NCI-H82 (cell line): ENCODE measurements around the gene DUSP22.

Experiments
- DNase-seq: peaks from one replicate; lab custom pipeline; 2025; lab: John Stamatoyannopoulos, UW

The DUSP22 gene

GRCh38 chr6:351867-352289, 59.6 kb downstream of the DUSP22 start:
- no peak for DNase-seq

- no peak for DNase-seq
Measured at GRCh38 chr6:352474-352873, 60.2 kb downstream of the DUSP22 start.

DNA sequence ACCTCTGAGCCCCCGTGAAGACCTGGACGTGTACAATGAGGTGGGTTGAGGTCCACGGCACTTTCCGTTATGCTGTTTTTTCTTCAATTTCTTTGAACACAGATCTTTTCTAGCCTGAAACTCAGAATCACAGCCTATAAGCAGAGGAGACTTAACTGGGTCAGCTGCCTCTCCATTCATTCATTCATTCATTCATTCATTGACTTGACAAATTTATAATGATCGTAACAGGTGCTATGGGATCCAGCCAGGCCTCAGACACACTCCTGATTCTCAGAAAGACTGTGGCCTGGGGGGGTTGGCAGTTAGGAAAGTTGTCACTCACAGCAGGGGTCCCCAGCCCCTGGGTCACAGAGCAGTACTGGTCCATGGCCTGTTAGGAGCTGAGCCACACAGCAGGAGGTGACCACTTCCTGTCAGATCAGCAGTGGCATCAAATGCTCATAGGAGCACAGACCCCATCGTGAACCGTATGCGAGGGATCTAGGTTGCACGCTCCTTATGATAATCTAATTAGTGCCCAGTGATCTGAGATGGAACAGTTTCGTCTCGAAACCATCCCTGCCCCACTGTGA, 60.7 kb downstream of the DUSP22 start:
- no peak for DNase-seq

DNA sequence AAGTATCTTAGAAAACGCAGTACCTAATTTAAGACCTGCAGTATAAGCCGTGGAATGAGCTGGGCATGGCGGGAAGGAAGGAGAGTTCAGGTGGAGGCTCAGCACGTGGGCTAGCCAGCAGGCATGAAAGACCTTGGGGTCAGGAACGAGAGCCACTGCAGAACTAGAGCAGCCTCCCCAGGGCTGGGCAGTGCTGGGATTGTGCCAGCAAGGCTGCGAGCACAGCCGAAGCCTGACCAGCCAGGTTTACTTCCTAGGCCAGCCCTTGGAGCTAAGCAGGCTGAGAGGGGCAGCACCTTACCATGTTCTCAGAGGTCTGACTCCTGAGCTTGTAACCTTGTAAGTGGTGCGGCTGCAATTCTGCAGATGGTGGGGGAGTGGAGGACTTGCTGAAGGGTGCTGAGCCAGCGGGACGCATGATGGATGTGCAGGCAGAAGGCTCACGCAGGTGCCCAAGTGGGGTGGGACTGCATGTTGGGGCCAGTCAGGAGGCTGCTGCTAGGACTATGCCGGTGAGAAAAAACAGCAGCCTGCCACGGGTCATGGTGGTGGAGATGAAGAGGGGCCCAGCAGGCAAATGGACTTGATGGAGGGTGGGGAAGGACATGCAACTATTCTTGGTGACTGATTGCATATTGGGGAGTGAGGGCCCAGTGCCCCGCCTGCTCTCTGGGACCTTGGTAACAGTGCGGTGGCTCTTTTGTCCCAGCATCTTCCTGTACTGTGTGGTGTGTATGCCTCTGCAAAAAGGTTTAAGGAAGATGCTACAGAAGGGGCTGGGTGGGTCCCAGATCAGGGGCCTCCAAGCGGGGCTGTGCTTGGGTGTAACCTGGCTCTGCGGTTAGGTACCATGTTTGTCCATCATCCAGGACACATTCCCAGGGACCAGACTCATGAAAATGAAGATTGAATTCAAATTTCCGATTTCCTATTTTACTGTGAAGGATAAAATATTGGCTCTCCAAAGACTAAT, 61.6 kb downstream of the DUSP22 start:
- DNase-seq = no peak

- no peak for DNase-seq
Measured at GRCh38 chr6:354631-355280, 62.5 kb downstream of the DUSP22 start.

DNA sequence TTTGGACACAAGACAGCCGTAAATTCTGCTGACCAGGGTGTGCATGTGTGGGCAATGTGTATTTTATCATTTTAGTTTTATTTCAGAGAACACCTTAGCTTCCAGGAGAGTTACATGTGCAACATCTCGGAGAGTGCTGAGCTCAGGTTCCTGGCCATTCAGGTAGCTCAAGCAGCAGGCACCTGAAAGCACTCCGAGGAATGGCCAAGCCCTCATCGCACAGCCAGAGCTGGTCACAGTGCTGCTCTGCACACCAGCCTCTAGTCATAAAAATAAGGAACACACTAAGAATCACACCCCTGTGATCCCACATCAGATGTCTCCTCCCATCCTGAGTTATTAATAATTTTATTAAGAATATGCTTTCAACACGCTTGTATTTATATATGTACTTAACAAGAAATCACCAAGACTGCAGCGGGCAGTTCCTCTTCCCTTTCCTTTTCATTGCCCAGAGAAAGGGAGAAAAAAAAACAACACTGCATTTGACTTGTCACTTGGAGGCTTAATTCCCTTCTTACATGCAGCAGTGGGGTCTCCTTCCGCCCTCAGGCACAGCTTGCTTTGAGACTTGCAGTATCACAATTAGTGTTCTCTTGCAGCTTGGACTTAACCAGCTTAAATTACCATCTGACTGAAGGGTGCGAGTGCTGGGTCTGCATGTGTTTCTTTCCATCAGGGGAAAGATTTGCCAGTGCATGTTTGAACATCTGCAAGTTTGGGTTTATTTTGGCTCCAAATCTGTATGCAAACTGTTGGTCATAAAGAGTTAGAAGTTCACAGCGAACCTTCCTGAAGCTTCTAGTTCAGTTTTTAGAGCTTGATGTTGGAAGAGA, 63.3 kb downstream of the DUSP22 start:
- no peak for DNase-seq

DNA sequence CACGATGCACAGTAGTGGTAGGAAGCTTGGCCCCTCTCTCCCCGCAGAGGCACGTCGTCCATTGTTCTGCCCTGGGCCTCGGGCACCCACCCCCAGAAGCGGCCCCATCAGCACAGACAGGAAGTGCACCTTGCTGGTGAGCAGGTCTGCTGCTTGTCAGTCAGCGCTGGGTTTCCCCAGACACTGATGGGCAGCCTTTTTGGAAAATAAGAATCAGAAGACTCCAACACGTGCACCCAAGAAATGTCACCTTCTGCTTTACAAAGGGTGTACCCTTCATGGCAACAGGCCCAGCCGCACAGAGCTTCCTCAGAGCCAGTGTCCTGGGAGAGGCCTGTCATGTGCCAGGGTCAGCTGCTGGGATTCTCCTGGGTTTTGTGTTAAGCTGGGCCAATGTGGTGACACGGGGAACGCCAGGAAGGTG, 64.6 kb downstream of the DUSP22 start:
- DNase-seq = no peak

DNA sequence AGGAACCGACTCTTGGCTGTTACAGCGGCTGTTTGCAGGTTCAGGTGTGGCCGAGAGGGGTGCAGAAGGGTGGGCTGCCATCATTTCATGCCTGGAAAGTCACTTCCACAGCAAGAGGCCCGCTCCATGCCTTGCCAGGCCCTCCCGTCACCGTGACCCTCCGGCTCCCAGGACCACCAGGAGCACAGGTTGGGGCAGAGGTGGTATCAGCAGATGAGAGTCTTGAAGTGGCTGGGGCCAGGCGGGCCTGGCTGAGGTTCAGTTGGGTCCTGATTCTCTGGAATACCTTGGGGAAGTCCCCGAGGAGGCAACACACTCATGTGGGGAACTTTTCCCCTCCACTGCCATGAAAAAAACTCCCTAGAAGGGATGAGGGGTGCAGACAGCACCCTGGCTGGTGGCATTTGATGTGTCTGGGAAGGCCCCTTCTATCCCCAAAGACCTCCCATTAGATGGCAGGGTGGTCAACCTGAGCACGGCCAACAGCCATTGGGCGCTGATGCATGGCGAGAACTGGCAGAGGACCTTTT, 65.0 kb downstream of the DUSP22 start:
- DNase-seq = no peak

GRCh38 chr6:357791-358341, 65.6 kb downstream of the DUSP22 start:
- DNase-seq = no peak

- no peak for DNase-seq
Measured at GRCh38 chr6:358432-358831, 66.1 kb downstream of the DUSP22 start.

- DNase-seq = no peak
Measured at GRCh38 chr6:358847-359246, 66.6 kb downstream of the DUSP22 start.

DNA sequence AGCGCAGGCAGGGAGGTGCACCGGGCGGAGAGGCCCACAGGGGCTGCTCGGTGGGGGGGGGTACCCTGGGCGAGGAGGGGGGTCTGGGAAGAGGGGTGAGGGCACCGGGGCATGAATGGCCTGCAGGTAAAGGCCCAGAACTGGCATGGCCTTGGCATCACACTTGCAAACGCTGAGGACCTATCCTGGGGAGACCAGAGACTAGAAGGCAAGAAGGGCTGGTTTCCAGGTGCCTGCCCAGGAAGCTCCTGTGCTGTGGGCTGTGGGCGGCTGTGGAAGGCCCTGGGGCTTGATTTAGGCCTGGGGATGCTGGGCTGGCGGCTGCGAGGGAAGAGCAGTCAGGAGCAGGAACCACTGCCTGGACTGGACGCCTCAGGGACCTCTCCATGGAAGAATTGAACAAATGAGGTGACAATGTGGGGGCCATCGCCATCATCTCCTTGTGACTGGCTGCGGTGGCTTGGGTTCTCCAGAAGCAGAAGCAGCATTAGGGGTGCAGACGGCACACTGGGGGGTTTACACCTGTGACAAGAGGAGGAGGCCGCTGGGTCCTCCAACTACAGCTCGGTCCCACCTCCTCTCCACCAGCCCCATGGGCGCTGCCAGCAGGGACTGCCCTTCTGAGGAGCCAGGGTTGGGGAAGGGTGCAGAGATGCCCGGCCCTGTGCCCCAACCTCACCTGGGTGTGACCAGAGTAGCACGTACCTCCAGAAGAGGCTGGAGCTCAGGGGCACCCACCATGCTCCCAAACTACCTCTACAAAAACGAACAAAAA, 67.2 kb downstream of the DUSP22 start:
- DNase-seq = no peak

DNA sequence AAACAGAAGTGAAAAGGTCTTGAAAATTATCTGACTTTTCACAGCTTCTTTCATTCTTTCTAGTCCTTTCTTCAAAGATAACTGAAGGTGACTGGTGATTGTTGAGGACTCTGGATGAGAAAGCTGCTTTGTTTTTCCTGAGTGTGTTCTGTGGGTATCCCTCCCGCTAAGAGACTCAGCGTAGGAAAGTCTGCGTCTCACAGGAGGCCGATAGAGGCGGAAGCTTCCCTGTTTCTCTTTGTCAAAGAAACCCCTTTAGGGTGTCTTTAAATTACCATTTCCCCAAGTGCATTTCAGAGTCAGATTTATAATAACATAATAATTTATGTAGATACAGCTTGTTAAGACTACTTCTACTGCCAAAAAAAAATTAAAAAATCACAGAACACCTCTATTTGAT, 68.1 kb downstream of the DUSP22 start:
- DNase-seq = no peak

- DNase-seq = no peak
Measured at GRCh38 chr6:360764-361373, 68.6 kb downstream of the DUSP22 start.

DNA sequence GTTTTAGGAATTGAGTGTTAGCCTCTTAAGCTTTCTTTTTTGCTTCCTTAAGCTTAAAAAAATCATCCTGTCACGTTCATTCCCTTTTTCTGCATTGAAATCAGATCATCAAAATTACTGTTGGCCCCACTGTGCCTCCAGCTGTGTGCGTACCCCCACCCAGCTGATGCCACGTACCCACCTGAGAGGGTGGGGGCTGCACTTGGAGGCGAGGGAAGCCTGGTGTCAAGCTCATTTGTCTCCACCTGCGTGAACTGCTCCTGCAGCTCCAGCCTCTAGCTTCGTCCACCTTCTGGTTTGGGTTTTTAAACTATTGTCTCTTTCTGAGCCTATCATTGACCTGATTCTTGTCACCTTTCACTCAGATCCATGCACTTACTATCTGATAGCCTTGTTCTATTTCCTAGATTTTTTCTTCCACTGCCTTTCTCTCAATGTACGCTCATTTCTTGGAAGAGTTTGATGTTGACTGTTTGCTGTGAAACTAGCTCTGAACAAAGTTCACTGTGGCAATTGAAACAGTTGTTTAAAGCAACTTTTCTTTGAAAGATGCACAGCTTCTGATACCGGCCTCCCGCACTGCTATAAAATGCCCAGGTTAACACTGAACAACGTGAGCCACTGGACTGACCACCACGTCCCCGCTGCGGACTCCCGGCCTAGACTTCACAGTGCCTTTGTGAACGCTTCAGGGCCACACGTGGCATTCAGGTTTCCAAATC, 69.3 kb downstream of the DUSP22 start:
- no peak for DNase-seq

- no peak for DNase-seq
Measured at GRCh38 chr6:362231-362923, 70.1 kb downstream of the DUSP22 start.

- no peak for DNase-seq
Measured at GRCh38 chr6:362924-363249, 70.6 kb downstream of the DUSP22 start.

DNA sequence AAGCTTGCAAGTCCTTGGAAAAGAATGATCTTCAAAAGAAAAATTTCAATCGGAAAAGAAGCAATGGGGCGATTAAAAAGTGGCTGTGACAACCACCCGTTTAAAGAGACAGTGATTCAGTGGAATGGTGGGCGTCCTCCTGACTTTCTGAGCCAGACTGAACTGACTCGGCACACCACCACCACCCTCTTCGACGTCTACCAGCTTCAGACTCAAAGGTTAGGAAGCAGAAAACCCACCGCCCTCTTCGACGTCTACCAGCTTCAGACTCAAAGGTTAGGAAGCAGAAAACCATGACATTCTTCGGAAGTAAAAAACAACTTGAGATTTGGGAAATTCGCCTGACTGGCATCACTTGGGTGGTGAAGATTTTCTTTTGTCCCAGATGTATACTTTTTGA, 71.0 kb downstream of the DUSP22 start:
- no peak for DNase-seq

GRCh38 chr6:363909-364308, 71.6 kb downstream of the DUSP22 start:
- DNase-seq = no peak
